HepG2 (cell line): ENCODE data around the gene NEU1. TPM values are rescaled to one million over a fixed set of nuclear protein-coding genes. Genes with fewer than 3 reads are reported as not detected.

Source experiments
- BCL3 ChIP-seq: sonication (generic); formaldehyde crosslinking; IDR thresholded peaks from 2 replicates; pipeline ENCODE4 v1.5.1; 2020; ENCODE audit warnings: mild to moderate bottlenecking, missing genetic modification reagents, moderate library complexity
- NFAT5 ChIP-seq: sonication (generic); formaldehyde crosslinking; IDR thresholded peaks from 2 replicates; pipeline ENCODE4 v1.4.0; 2020; ENCODE audit warnings: missing genetic modification reagents
- THAP11 ChIP-seq: IDR thresholded peaks from 2 replicates; pipeline ENCODE4 v1.6.1; 2016; ENCODE audit warnings: missing biosample characterization, missing genetic modification reagents
- THYN1 ChIP-seq: sonication (generic); formaldehyde crosslinking; IDR thresholded peaks from 2 replicates; pipeline ENCODE4 v1.8.1; 2023; ENCODE audit warnings: low read depth, mild to moderate bottlenecking, moderate library complexity, missing genetic modification reagents, borderline replicate concordance
- ZFYVE20 ChIP-seq: sonication (generic); formaldehyde crosslinking; IDR thresholded peaks from 2 replicates; pipeline ENCODE4 v1.8.0; 2023; ENCODE audit warnings: low read depth, mild to moderate bottlenecking, moderate library complexity, missing genetic modification reagents, borderline replicate concordance
- ZNF18 ChIP-seq: sonication (generic); formaldehyde crosslinking; IDR thresholded peaks from 2 replicates; pipeline ENCODE4 v1.8.0; 2022; ENCODE audit warnings: mild to moderate bottlenecking, missing genetic modification reagents; ENCODE audit not compliant: insufficient replicate concordance
- ZNF280D ChIP-seq: sonication (generic); formaldehyde crosslinking; IDR thresholded peaks from 2 replicates; pipeline ENCODE4 v1.5.1; 2020; ENCODE audit warnings: mild to moderate bottlenecking, missing genetic modification reagents
- ZNF281 ChIP-seq: sonication (generic); formaldehyde crosslinking; IDR thresholded peaks from 2 replicates; pipeline ENCODE4 v1.4.0; 2020; ENCODE audit warnings: missing genetic modification reagents, borderline replicate concordance
- ZNF367 ChIP-seq: sonication (generic); formaldehyde crosslinking; IDR thresholded peaks from 2 replicates; pipeline ENCODE4 v1.4.0; 2020; ENCODE audit warnings: missing genetic modification reagents, borderline replicate concordance
- polyA plus RNA-seq, 8 experiments: library from polyadenylated mRNA; depleted of rRNA in 3 of 8; stranded (reverse) in 7 of 8; unstranded in 1 of 8; fragments of >200 nt; fragmentation: Illumina TruSeq in 4 of 8; extraction: Trizol in 4 of 8; gene quantifications; 2 replicates each; pipeline versions ENCODE4 v1.2.1 to v1.2.3, GENCODE V29; 2011 to 2016; ENCODE audit warnings: low read depth in 4 of 8, missing spikeins in 1 of 8, mixed read lengths in 1 of 8; ENCODE audit not compliant: insufficient read depth in 1 of 8
- total RNA-seq, 5 experiments: library from RNA; depleted of rRNA; stranded (reverse); fragments of >200 nt; fragmentation: Illumina TruSeq; extraction: Trizol; gene quantifications; 2 replicates each; pipeline ENCODE4 v1.2.3, GENCODE V29; 2016; ENCODE audit warnings: low read depth in 1 of 5

The NEU1 gene
- total and polyA plus RNA-seq, 2 of the 13 experiments (the other 11 are each of a cell fraction or from before 2014, with no cell fraction given): 215 to 297 TPM

GRCh38 chr6:31834367-31835250 is 28.0 kb downstream of the NEU1 start (continued):
- peak; percentile 81; the same call in 1 of the 2 replicates for TF ChIP-seq ZNF280D (CRISPR knock-in tag)
- peak; percentile 76; the same call in 1 of the 2 replicates for TF ChIP-seq BCL3 (CRISPR knock-in tag)
- peak; percentile 86; the same call in 1 of the 2 replicates for TF ChIP-seq ZFYVE20 (CRISPR knock-in tag)
- peak; percentile 61; the same call in 1 of the 2 replicates for TF ChIP-seq ZNF281
- peak; percentile 76 for TF ChIP-seq THAP11 (CRISPR knock-in tag)
- TF ChIP-seq ZNF367 (CRISPR knock-in tag): 0 out of 2 replicates have a peak, but pooled peaks have one; percentile 53
- TF ChIP-seq ZNF18 (CRISPR knock-in tag): no peak
- TF ChIP-seq THYN1 (CRISPR knock-in tag): 0 out of 2 replicates have a peak, but pooled peaks have one; percentile 67
- peak; percentile 37; the same call in 1 of the 2 replicates for TF ChIP-seq NFAT5 (CRISPR knock-in tag)
